H9 (cell line): Measurements from ENCODE around the gene SMCHD1. TPM values are rescaled to one million over a fixed set of nuclear protein-coding genes. Genes with fewer than 3 reads are reported as not detected.

Source experiments
- DNase-seq: peaks from one replicate; pipeline ENCODE4 v3.0.0-alpha.2; 2017
- H2AFZ ChIP-seq: one replicate; pipeline ENCODE4 v1.6.1; 2013; ENCODE audit warnings: mild to moderate bottlenecking, low read length, control low read depth, moderate library complexity
- H2AK5ac ChIP-seq: 2 replicates; pipeline ENCODE4 v1.6.1; 2013; ENCODE audit warnings: low read length, control low read depth, mixed read lengths; ENCODE audit not compliant: insufficient read length
- H2BK120ac ChIP-seq: one replicate; pipeline ENCODE4 v1.6.1; 2013; ENCODE audit warnings: low read depth, mild to moderate bottlenecking, low read length, control low read depth, inconsistent platforms; ENCODE audit not compliant: poor library complexity, severe bottlenecking
- H2BK12ac ChIP-seq: 2 replicates; pipeline ENCODE4 v1.6.1; 2013; ENCODE audit warnings: low read length, control low read depth, mixed read lengths, low read depth; ENCODE audit not compliant: insufficient read length
- H2BK15ac ChIP-seq: 2 replicates; pipeline ENCODE4 v1.6.1; 2013; ENCODE audit warnings: low read depth, low read length, control low read depth
- H2BK20ac ChIP-seq: one replicate; pipeline ENCODE4 v1.6.1; 2013; ENCODE audit warnings: low read depth, mild to moderate bottlenecking, low read length, control low read depth, inconsistent platforms; ENCODE audit not compliant: poor library complexity, severe bottlenecking
- H2BK5ac ChIP-seq: 2 replicates; pipeline ENCODE4 v1.6.1; 2013; ENCODE audit warnings: low read length, control low read depth, mixed read lengths; ENCODE audit not compliant: insufficient read length
- H3K14ac ChIP-seq: 2 replicates; pipeline ENCODE4 v1.6.1; 2013; ENCODE audit warnings: low read length, control low read depth; ENCODE audit not compliant: insufficient read depth
- H3K18ac ChIP-seq: 2 replicates; pipeline ENCODE4 v1.6.1; 2013; ENCODE audit warnings: low read depth, mild to moderate bottlenecking, mixed read lengths, low read length, control low read depth; ENCODE audit not compliant: insufficient read length
- H3K23ac ChIP-seq: 2 replicates; pipeline ENCODE4 v1.6.1; 2013; ENCODE audit warnings: low read length, control low read depth, mixed read lengths, low read depth; ENCODE audit not compliant: insufficient read length
- H3K23me2 ChIP-seq: 2 replicates; pipeline ENCODE4 v1.6.1; 2013; ENCODE audit warnings: low read depth, mild to moderate bottlenecking, mixed read lengths, low read length, control low read depth; ENCODE audit not compliant: insufficient read length, poor library complexity, severe bottlenecking
- H3K27ac ChIP-seq: 2 replicates; pipeline ENCODE4 v1.5.1; 2013; ENCODE audit warnings: low read length, control low read depth, mixed read lengths, low read depth; ENCODE audit not compliant: insufficient read length
- H3K27me3 ChIP-seq: 2 replicates; pipeline ENCODE4 v1.6.1; 2013; ENCODE audit warnings: low read length, control low read depth, inconsistent platforms; ENCODE audit not compliant: insufficient read depth
- H3K4ac ChIP-seq: 2 replicates; pipeline ENCODE4 v1.6.1; 2013; ENCODE audit warnings: low read depth, mild to moderate bottlenecking, control low read depth, inconsistent platforms, low read length, moderate library complexity
- H3K4me1 ChIP-seq: 2 replicates; pipeline ENCODE4 v1.6.1; 2013; ENCODE audit warnings: low read length, control low read depth, inconsistent platforms; ENCODE audit not compliant: insufficient read depth
- H3K4me2 ChIP-seq: 2 replicates; pipeline ENCODE4 v1.6.1; 2013; ENCODE audit warnings: low read length, control low read depth, mixed read lengths; ENCODE audit not compliant: insufficient read length, insufficient read depth
- H3K56ac ChIP-seq: 2 replicates; pipeline ENCODE4 v1.6.1; 2013; ENCODE audit warnings: low read depth, mild to moderate bottlenecking, mixed read lengths, low read length, control low read depth; ENCODE audit not compliant: insufficient read length
- H3K79me1 ChIP-seq: 2 replicates; pipeline ENCODE4 v1.6.1; 2013; ENCODE audit warnings: low read depth, mild to moderate bottlenecking, moderate library complexity, low read length, control low read depth, inconsistent platforms; ENCODE audit not compliant: insufficient read depth, poor library complexity, severe bottlenecking
- H3K79me2 ChIP-seq: 2 replicates; pipeline ENCODE4 v1.6.1; 2013; ENCODE audit warnings: low read length, control low read depth, inconsistent platforms; ENCODE audit not compliant: insufficient read depth
- H3K9ac ChIP-seq: 2 replicates; pipeline ENCODE4 v1.6.1; 2013; ENCODE audit warnings: low read length, control low read depth, mixed read lengths; ENCODE audit not compliant: insufficient read length; ENCODE audit errors: extremely low read depth
- H3K9me3 ChIP-seq: one replicate; pipeline ENCODE4 v1.6.1; 2013; ENCODE audit warnings: low read depth, low read length, inconsistent platforms; ENCODE audit not compliant: control insufficient read depth
- H3T11ph ChIP-seq: one replicate; pipeline ENCODE4 v1.6.1; 2013; ENCODE audit warnings: mild to moderate bottlenecking, low read length, control low read depth, inconsistent platforms
- H4K20me1 ChIP-seq: one replicate; pipeline ENCODE4 v1.6.1; 2013; ENCODE audit not compliant: control insufficient read depth, insufficient read length, insufficient read depth
- H4K5ac ChIP-seq: 2 replicates; pipeline ENCODE4 v1.6.1; 2013; ENCODE audit warnings: low read depth, mild to moderate bottlenecking, mixed read lengths, low read length, control low read depth; ENCODE audit not compliant: insufficient read length
- H4K8ac ChIP-seq: replicated peaks from 2 replicates; pipeline ENCODE4 v1.6.1; 2013; ENCODE audit warnings: low read length, control low read depth, mixed read lengths, low read depth; ENCODE audit not compliant: insufficient read length
- H4K91ac ChIP-seq: 2 replicates; pipeline ENCODE4 v1.6.1; 2013; ENCODE audit warnings: low read depth, mild to moderate bottlenecking, moderate library complexity, mixed read lengths, low read length, control low read depth; ENCODE audit not compliant: insufficient read length
- H3K27ac Mint-ChIP-seq, 3 experiments: 2 replicates in 2 of 3; 3 replicates in 1 of 3; pipeline ENCODE4 v1.8.0; 2020 to 2021; ENCODE audit warnings: mixed read lengths in 3 of 3, mild to moderate bottlenecking in 1 of 3, moderate library complexity in 1 of 3
- H3K27me3 Mint-ChIP-seq: 2 replicates; pipeline ENCODE4 v1.8.0; 2021; ENCODE audit warnings: low read depth, mild to moderate bottlenecking, moderate library complexity, mixed read lengths
- H3K36me3 Mint-ChIP-seq, 3 experiments: 2 replicates in 2 of 3; 3 replicates in 1 of 3; pipeline ENCODE4 v1.8.0; 2020 to 2021; ENCODE audit warnings: low read depth in 3 of 3, mixed read lengths in 3 of 3; ENCODE audit not compliant: insufficient read depth in 1 of 3
- H3K4me1 Mint-ChIP-seq, 2 experiments: 2 replicates each; pipeline ENCODE4 v1.8.0; 2020; ENCODE audit warnings: mixed read lengths in 2 of 2
- H3K4me3 Mint-ChIP-seq, 2 experiments: 2 replicates in 1 of 2; 3 replicates in 1 of 2; pipeline ENCODE4 v1.8.0; 2020 to 2021; ENCODE audit warnings: mild to moderate bottlenecking in 2 of 2, mixed read lengths in 2 of 2, moderate library complexity in 1 of 2
- H3K9me3 Mint-ChIP-seq, 2 experiments: 2 replicates in 1 of 2; 3 replicates in 1 of 2; pipeline ENCODE4 v1.8.0; 2020; ENCODE audit warnings: mild to moderate bottlenecking in 2 of 2, mixed read lengths in 2 of 2, moderate library complexity in 1 of 2
- CTCF ChIP-seq: fragments of 200-600 bp; sonication (generic); conservative IDR thresholded peaks from 3 replicates; pipeline ENCODE4 v1.8.0; 2021; ENCODE audit warnings: antibody characterized with exemption, mild to moderate bottlenecking
- WGBS: extraction: QIAGEN DNeasy Blood & Tissue Kit; methylation state at CpG from one replicate; pipeline ENCODE4 v1.1.7; 2013; ENCODE audit warnings: missing lambda C conversion rate, low lambda C conversion rate, mixed read lengths; ENCODE audit not compliant: insufficient read length; ENCODE audit errors: extremely low coverage; 5-methylcytosine and 5-hydroxymethylcytosine counted together
- total RNA-seq: library from RNA; stranded (reverse); gene quantifications from 2 replicates; pipeline ENCODE4 v1.2.1, GENCODE V29; 2021

Gene SMCHD1
- total RNA-seq, 1 experiment from 2014 or later = 53.5 TPM

GRCh38 chr18:2814928-2815327 lies 159.4 kb downstream of the SMCHD1 start:
- Histone ChIP-seq H3K79me2 (no peaks in the 10 kb centered on the region), H4K8ac (no peak overlapping the region), H2BK5ac (no peak overlapping the region), H3K9me3 (no peaks in the 10 kb centered on the region), H3K9ac (no peak overlapping the region), H4K20me1 (no peaks in the 10 kb centered on the region), H2BK12ac (no peak overlapping the region), H3K27me3 (no peaks in the 10 kb centered on the region), H3K23ac (no peak overlapping the region), H3K27ac (no peak overlapping the region), H4K5ac (no peak overlapping the region), H2AFZ (no peak overlapping the region), H2BK15ac (no peak overlapping the region), H4K91ac (no peak overlapping the region), H2BK120ac (no peak overlapping the region), H3K18ac (no peak overlapping the region), H2BK20ac (no peak overlapping the region), H3K4me1 (no peaks in the 10 kb centered on the region), H3K56ac (no peak overlapping the region), H3K79me1 (no peaks in the 10 kb centered on the region), H3T11ph (no peak overlapping the region), H3K4ac (no peak overlapping the region), H3K14ac (no peak overlapping the region), H3K23me2 (no peaks in the 10 kb centered on the region), H2AK5ac (no peak overlapping the region), H3K4me2 (no peak overlapping the region)
- TF ChIP-seq CTCF = no peak
- H3K9me3 Mint-ChIP-seq = peaks cover 45 to 48% of the 10 kb centered on the region in 2 experiments
- no peaks in the 10 kb centered on the region for H3K27me3 Mint-ChIP-seq
- no CpG with 5 or more reads among the region's 2 CpGs for WGBS
- H3K27ac Mint-ChIP-seq = no peak overlapping the region
- peaks cover 16 to 50% (median 17%) of the 10 kb centered on the region in 3 experiments for H3K36me3 Mint-ChIP-seq
- no peak for DNase-seq
- H3K4me1 Mint-ChIP-seq = peaks cover 9 to 11% of the 10 kb centered on the region in 2 experiments
- H3K4me3 Mint-ChIP-seq = no peak overlapping the region
